NCI-H345 (cell line): ENCODE results near the gene RPLP2.

Experiments used
- DNase-seq: peaks from one replicate; lab custom pipeline; 2025; lab: John Stamatoyannopoulos, UW

The RPLP2 gene

GRCh38 chr11:836700-837099, 26.9 kb downstream of the RPLP2 start:
- DNase-seq = no peak

- no peak for DNase-seq
These were observed 27.6 kb downstream of the RPLP2 start for GRCh38 chr11:837189-837989.

- no peak for DNase-seq
These were observed 28.2 kb downstream of the RPLP2 start for GRCh38 chr11:837990-838307.

- no peak for DNase-seq
These were observed 28.9 kb downstream of the RPLP2 start for GRCh38 chr11:838441-839279.

GRCh38 chr11:839280-839623, 29.5 kb downstream of the RPLP2 start:
- DNase-seq = no peak

GRCh38 chr11:839875-840617, 30.3 kb downstream of the RPLP2 start:
- DNase-seq = no peak

- DNase-seq = no peak
These were observed 32.2 kb downstream of the RPLP2 start for GRCh38 chr11:841981-842369.

- peak; percentile 89 for DNase-seq
These were observed 32.7 kb downstream of the RPLP2 start, which contains the start of the genes POLR2L and TSPAN4 for GRCh38 chr11:842370-843002. Gene POLR2L (minus strand): TSS chr11:842529. CDS start chr11:842508, 21 bp downstream. Gene TSPAN4 (plus strand): TSS chr11:842852. CDS start chr11:850305, 7,453 bp downstream.

GRCh38 chr11:843086-843734, 33.4 kb downstream of the RPLP2 start:
- no peak for DNase-seq

- no peak for DNase-seq
These were observed 34.3 kb downstream of the RPLP2 start for GRCh38 chr11:843818-844692.

GRCh38 chr11:844693-845644, 35.2 kb downstream of the RPLP2 start:
- DNase-seq = no peak

- no peak for DNase-seq
These were observed 36.2 kb downstream of the RPLP2 start for GRCh38 chr11:845872-846495.

- DNase-seq = no peak
These were observed 36.8 kb downstream of the RPLP2 start for GRCh38 chr11:846496-847098.

GRCh38 chr11:847876-848275, 38.1 kb downstream of the RPLP2 start:
- DNase-seq = no peak

- peak; percentile 60 for DNase-seq
These were observed 38.7 kb downstream of the RPLP2 start for GRCh38 chr11:848380-848931.

GRCh38 chr11:849104-849824, 39.5 kb downstream of the RPLP2 start:
- peak; percentile 80 for DNase-seq

- DNase-seq = no peak
These were observed 40.4 kb downstream of the RPLP2 start for GRCh38 chr11:849951-850774.
